NT2/D1 (cell line): ENCODE measurements around the gene MARS1.

Source experiments
- YY1 ChIP-seq: IDR thresholded peaks from 2 replicates; pipeline ENCODE4 v1.6.1; 2011; ENCODE audit not compliant: insufficient read length, insufficient read depth
- ZNF274 ChIP-seq: IDR thresholded peaks from 2 replicates; pipeline ENCODE4 v1.6.1; 2011; ENCODE audit warnings: mild to moderate bottlenecking, low read depth, low read length

- TF ChIP-seq YY1 (no peak), ZNF274 (no peak)
Observed at GRCh38 chr12:57497223-57498131, 9.6 kb downstream of the MARS1 start.
